NCI-H2196 treated with DMSO at 0.1 percent for 48 hours (cell line): Measurements from ENCODE around the gene CRIP1.

ENCODE experiments used
- DNase-seq: peaks from one replicate; lab custom pipeline; 2025; ENCODE audit not compliant: unreplicated experiment; lab: John Stamatoyannopoulos, UW

CRIP1 gene

GRCh38 chr14:105469456-105470349 lies 17.0 kb upstream of the CRIP1 start:
- DNase-seq = no peak

GRCh38 chr14:105470350-105471296 lies 16.1 kb upstream of the CRIP1 start:
- no peak for DNase-seq

- DNase-seq = no peak
Observed at GRCh38 chr14:105471297-105471821, 15.3 kb upstream of the CRIP1 start.

GRCh38 chr14:105471823-105472485 lies 14.7 kb upstream of the CRIP1 start:
- DNase-seq = no peak

GRCh38 chr14:105472486-105472991 lies 14.1 kb upstream of the CRIP1 start:
- no peak for DNase-seq

GRCh38 chr14:105473033-105473676 lies 13.5 kb upstream of the CRIP1 start:
- DNase-seq = no peak

GRCh38 chr14:105473677-105474482 lies 12.8 kb upstream of the CRIP1 start:
- peak; percentile 39 for DNase-seq

- DNase-seq = peak; percentile 24
Observed at GRCh38 chr14:105474483-105475268, 12.0 kb upstream of the CRIP1 start, which contains the start of gene CRIP2. Gene CRIP2, plus strand, starts transcription at chr14:105474821. Its CDS starts 42 bp downstream, at chr14:105474863.

GRCh38 chr14:105475269-105476096 lies 11.2 kb upstream of the CRIP1 start:
- DNase-seq = no peak

- peak; percentile 51 for DNase-seq
Observed at GRCh38 chr14:105476097-105476830, 10.4 kb upstream of the CRIP1 start.

GRCh38 chr14:105476831-105477659 lies 9.6 kb upstream of the CRIP1 start:
- no peak for DNase-seq

GRCh38 chr14:105477660-105478397 lies 8.9 kb upstream of the CRIP1 start:
- peak; percentile 18 for DNase-seq

GRCh38 chr14:105478398-105479251 lies 8.1 kb upstream of the CRIP1 start:
- DNase-seq = no peak

GRCh38 chr14:105479431-105480158 lies 7.1 kb upstream of the CRIP1 start:
- no peak for DNase-seq
